Upper lobe of left lung (tissue), 4 donors: ENCODE results near the gene TRAPPC10.
"Not testable (repeated sequence)": the region's sequence is repeated elsewhere in the genome, so short reads cannot be mapped to it uniquely, and the experiment has no call there.

ENCODE experiments used
- CTCF ChIP-seq, 6 experiments: fragments of 450-650 bp in 4 of 6; fragments of 200-600 bp in 2 of 6; sonication (generic) in 2 of 6; IDR thresholded peaks; one replicate each; pipeline ENCODE4 v1.5.1; 2016 to 2019; ENCODE audit warnings: antibody characterized with exemption in 6 of 6
- EP300 ChIP-seq, 4 donors: sonication (generic); formaldehyde crosslinking; IDR thresholded peaks; one replicate each; pipeline ENCODE4 v1.5.1; 2017; ENCODE audit warnings: antibody characterized with exemption in 4 of 4, control low read depth in 2 of 4
- POLR2AphosphoS5 ChIP-seq, 2 donors: sonication (generic); formaldehyde crosslinking; IDR thresholded peaks; one replicate each; pipeline ENCODE4 v1.5.1; 2017; ENCODE audit warnings: antibody characterized with exemption in 2 of 2

GRCh38 chr21:44139787-44140551 lies 127.9 kb downstream of the TRAPPC10 start:
- TF ChIP-seq CTCF, POLR2AphosphoS5, EP300 (IDR thresholded peaks at IDR 0.05): not testable (repeated sequence)
